Kidney (tissue), 14 donors: ENCODE data around the gene DLG5. TPM values are rescaled to one million over a fixed set of nuclear protein-coding genes. Genes with fewer than 3 reads are reported as not detected.
A peak's percentile ranks its signal among the peaks of the same experiment; 100 is the strongest.

Experiments used
- DNase-seq, 5 donors: peaks; one replicate each; pipeline ENCODE4 v3.0.0-alpha.2; 2013 to 2020
- FAIRE-seq: peaks from 2 replicates; lab custom pipeline; 2012; peaks lifted over from hg19 to GRCh38; lab: Jason Lieb, UNC
- H3K27ac ChIP-seq, 2 donors: one replicate each; pipeline ENCODE4 v1.7.0; 2013; ENCODE audit warnings: low read depth in 2 of 2, low read length in 2 of 2, inconsistent platforms in 1 of 2
- H3K27me3 ChIP-seq: one replicate; pipeline ENCODE4 v1.7.1; 2013; ENCODE audit warnings: low read length, inconsistent platforms; ENCODE audit not compliant: control insufficient read depth, insufficient read depth
- H3K36me3 ChIP-seq, 3 donors: one replicate each; pipeline versions ENCODE4 v1.7.0 to v1.7.1; 2013; ENCODE audit warnings: low read length in 3 of 3, control low read depth in 1 of 3, inconsistent platforms in 1 of 3; ENCODE audit not compliant: insufficient read depth in 3 of 3, control insufficient read depth in 2 of 3
- H3K4me1 ChIP-seq, 3 donors: one replicate each; pipeline versions ENCODE4 v1.7.0 to v1.7.1; 2013; ENCODE audit warnings: low read length in 3 of 3, inconsistent platforms in 1 of 3, low read depth in 1 of 3; ENCODE audit not compliant: control insufficient read depth in 2 of 3, insufficient read depth in 2 of 3
- H3K4me3 ChIP-seq, 3 donors: one replicate each; pipeline versions ENCODE4 v1.7.0 to v1.8.1; 2013; ENCODE audit warnings: low read length in 3 of 3, control low read depth in 1 of 3, inconsistent platforms in 1 of 3
- H3K9ac ChIP-seq, 3 donors: one replicate each; pipeline versions ENCODE4 v1.7.0 to v1.7.1; 2013; ENCODE audit warnings: low read length in 3 of 3, control low read depth in 1 of 3, inconsistent platforms in 1 of 3
- H3K9me3 ChIP-seq, 3 donors: one replicate each; pipeline versions ENCODE4 v1.7.0 to v1.7.1; 2013; ENCODE audit warnings: low read length in 3 of 3, control low read depth in 1 of 3, inconsistent platforms in 1 of 3; ENCODE audit not compliant: control insufficient read depth in 2 of 3, insufficient read depth in 1 of 3
- CTCF ChIP-seq: IDR thresholded peaks from 3 replicates; pipeline ENCODE4 v1.5.1; 2012; ENCODE audit warnings: mild to moderate bottlenecking, moderate library complexity, borderline replicate concordance; ENCODE audit not compliant: insufficient read depth; ENCODE audit errors: extremely low read depth
- intact Hi-C: fragments of 100-400 bp; cut with DNase I; formaldehyde crosslinking; loops from one replicate; pipeline ENCODE4 v1.11.1; 2022
- polyA plus RNA-seq: library from polyadenylated mRNA; stranded (reverse); fragments of 350-450 nt; fragmentation: Illumina TruSeq; extraction: RNeasy Lipid Tissue Mini Kit (QIAGEN cat#74804); gene quantifications from one replicate; pipeline ENCODE4 v1.2.3, GENCODE V29; 2014; ENCODE audit warnings: low read depth, low replicate concordance; ENCODE audit not compliant: insufficient read depth
- total RNA-seq: library from RNA; stranded (reverse); fragmentation: NEBNext Ultra II Directional; extraction: Animal tissue kit (Norgen Biotek cat#: 25700); gene quantifications from one replicate; pipeline ENCODE4 v1.2.1, GENCODE V29; 2021
- donor health status: control.
- donor health status: control.
- donor health status: control.
- donor health status: control.
- donor health status: control.
- donor health status: DM: yes; HTN: yes; CAD: no.
- donor health status: Normal renal cell carcinoma (clear cell type).

DLG5 gene
- total and polyA plus RNA-seq, 2 donors from 2014 or later, result 5.4 to 30.0 TPM

GRCh38 chr10:77859200-77859864 is 67.2 kb downstream of the DLG5 start:
- DNase-seq (no peak), FAIRE-seq (no peak)
- Histone ChIP-seq H3K4me3 (no peak overlapping the region), H3K4me1 (peaks cover 0 to 11% (median 3%) of the 10 kb centered on the region in 3 donors), H3K9me3 (no peaks in the 10 kb centered on the region), H3K9ac (no peak overlapping the region), H3K27me3 (no peaks in the 10 kb centered on the region), H3K27ac (no peak overlapping the region), H3K36me3 (peaks cover 0 to under 1% (median 0%) of the 10 kb centered on the region in 3 donors)
- intact Hi-C loops, result loop anchor here (10.0 kb wide), 1 partner anchor 145 kb away; no protein-coding TSS in a partner anchor
- TF ChIP-seq CTCF, result no peak

GRCh38 chr10:77857272-77857671 is 69.3 kb downstream of the DLG5 start:
- H3K4me3 ChIP-seq, result no peak overlapping the region
- FAIRE-seq (no peak), DNase-seq (no peak)
- intact Hi-C loops, result loop anchor here (10.0 kb wide), 1 partner anchor 148 kb away; no protein-coding TSS in a partner anchor
- peaks cover 0 to 4% (median 3%) of the 10 kb centered on the region in 3 donors for H3K4me1 ChIP-seq
- H3K36me3 ChIP-seq, result peaks cover 0 to 7% (median 0%) of the 10 kb centered on the region in 3 donors
- H3K9me3 ChIP-seq, result no peaks in the 10 kb centered on the region
- H3K9ac ChIP-seq, result no peak overlapping the region
- peak overlapping the region in 1 of 2 donors; percentile 20 for H3K27ac ChIP-seq
- no peak for TF ChIP-seq CTCF
- H3K27me3 ChIP-seq, result no peaks in the 10 kb centered on the region

GRCh38 chr10:77856566-77856965 is 70.0 kb downstream of the DLG5 start:
- H3K36me3 ChIP-seq, result peaks cover 0 to 12% (median 2%) of the 10 kb centered on the region in 3 donors
- no peaks in the 10 kb centered on the region for H3K9me3 ChIP-seq
- no peak for TF ChIP-seq CTCF
- no peak for DNase-seq
- H3K27me3 ChIP-seq, result no peaks in the 10 kb centered on the region
- FAIRE-seq, result no peak
- no peak overlapping the region for H3K9ac ChIP-seq
- H3K4me3 ChIP-seq, result no peak overlapping the region
- no peak overlapping the region for H3K27ac ChIP-seq
- intact Hi-C loops, result loop anchor here (10.0 kb wide), 1 partner anchor 148 kb away; no protein-coding TSS in a partner anchor
- H3K4me1 ChIP-seq, result peaks cover 0 to 4% (median 3%) of the 10 kb centered on the region in 3 donors
